Astrocyte (in vitro differentiated cells and primary cell): ENCODE data around the gene SLC25A21.
"Not testable (repeated sequence)": the region's sequence is repeated elsewhere in the genome, so short reads cannot be mapped to it uniquely, and the experiment has no call there.

Experiments used
- CTCF ChIP-seq: IDR thresholded peaks from 2 replicates; pipeline ENCODE4 v1.5.1; 2011; ENCODE audit warnings: low read depth, mild to moderate bottlenecking, inconsistent platforms, low read length, moderate library complexity; ENCODE audit not compliant: insufficient read depth
- EZH2 ChIP-seq: IDR thresholded peaks from 2 replicates; pipeline ENCODE4 v1.6.1; 2012; ENCODE audit warnings: mild to moderate bottlenecking, low read length, inconsistent platforms; ENCODE audit not compliant: insufficient read depth

GRCh38 chr14:37189733-37190132 is 17.3 kb upstream of the SLC25A21 start:
- TF ChIP-seq CTCF, EZH2: not testable (repeated sequence)
